ENCODE results near the gene PITPNC1.

- TF ChIP-seq PCBP2 (optimal IDR thresholded peaks at IDR 0.05; ENCODE audit: low read depth, low read length, poor library complexity, severe bottlenecking) (no peak), NFAT5 (CRISPR knock-in tag; IDR thresholded peaks at IDR 0.05) (no peak), SMARCE1 (IDR thresholded peaks at IDR 0.05; ENCODE audit: borderline replicate concordance) (no peak), GTF2F1 (IDR thresholded peaks at IDR 0.05; ENCODE audit: low read length) (no peak), ETV5 (CRISPR knock-in tag; IDR thresholded peaks at IDR 0.05; ENCODE audit: borderline replicate concordance) (no peak), RAD21 (CRISPR knock-in tag; IDR thresholded peaks at IDR 0.05) (no peak), POLR2A (IDR thresholded peaks at IDR 0.05; ENCODE audit: insufficient read depth in 1 of 2, low read depth in 2 of 2, low read length in 2 of 2) (no peak), ZNF225 (CRISPR knock-in tag; IDR thresholded peaks at IDR 0.05) (no peak), EZH2 (conservative IDR thresholded peaks at IDR 0.05; ENCODE audit: low read depth, low read length) (no peak), CHD2 (IDR thresholded peaks at IDR 0.05; ENCODE audit: low read depth, low read length) (no peak), ZC3H13 (CRISPR knock-in tag; IDR thresholded peaks at IDR 0.05) (no peak)
These were observed 24.8 kb downstream of the PITPNC1 start for GRCh38 chr17:67401598-67402504.
